Epithelial cell of proximal tubule (primary cell): ENCODE data around the gene AADACL4. TPM values are rescaled to one million over a fixed set of nuclear protein-coding genes. Genes with fewer than 3 reads are reported as not detected.
"Not testable (repeated sequence)": the region's sequence is repeated elsewhere in the genome, so short reads cannot be mapped to it uniquely, and the experiment has no call there.

Experiments used
- DNase-seq: peaks from one replicate; pipeline ENCODE4 v3.0.0-alpha.2; 2011; ENCODE audit warnings: low read depth
- H3K4me3 ChIP-seq: 2 replicates; pipeline ENCODE4 v1.5.1; 2011; ENCODE audit warnings: low read depth, mild to moderate bottlenecking, low read length
- total RNA-seq: library from RNA; depleted of rRNA; stranded (reverse); fragments of >200 nt; gene quantifications from 2 replicates; pipeline ENCODE4 v1.2.3, GENCODE V29; 2015
- TF ChIP-seq, protein P1 (sequence below): conservative IDR thresholded peaks from 2 replicates; pipeline ENCODE4 v1.5.1; 2012; ENCODE audit warnings: low read depth, mild to moderate bottlenecking, low read length

Gene AADACL4
- total RNA-seq, 1 donor from 2014 or later: not detected

- TF ChIP-seq, protein P1, sequence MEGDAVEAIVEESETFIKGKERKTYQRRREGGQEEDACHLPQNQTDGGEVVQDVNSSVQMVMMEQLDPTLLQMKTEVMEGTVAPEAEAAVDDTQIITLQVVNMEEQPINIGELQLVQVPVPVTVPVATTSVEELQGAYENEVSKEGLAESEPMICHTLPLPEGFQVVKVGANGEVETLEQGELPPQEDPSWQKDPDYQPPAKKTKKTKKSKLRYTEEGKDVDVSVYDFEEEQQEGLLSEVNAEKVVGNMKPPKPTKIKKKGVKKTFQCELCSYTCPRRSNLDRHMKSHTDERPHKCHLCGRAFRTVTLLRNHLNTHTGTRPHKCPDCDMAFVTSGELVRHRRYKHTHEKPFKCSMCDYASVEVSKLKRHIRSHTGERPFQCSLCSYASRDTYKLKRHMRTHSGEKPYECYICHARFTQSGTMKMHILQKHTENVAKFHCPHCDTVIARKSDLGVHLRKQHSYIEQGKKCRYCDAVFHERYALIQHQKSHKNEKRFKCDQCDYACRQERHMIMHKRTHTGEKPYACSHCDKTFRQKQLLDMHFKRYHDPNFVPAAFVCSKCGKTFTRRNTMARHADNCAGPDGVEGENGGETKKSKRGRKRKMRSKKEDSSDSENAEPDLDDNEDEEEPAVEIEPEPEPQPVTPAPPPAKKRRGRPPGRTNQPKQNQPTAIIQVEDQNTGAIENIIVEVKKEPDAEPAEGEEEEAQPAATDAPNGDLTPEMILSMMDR: no peak
- DNase-seq: no peak
- no peak overlapping the region for H3K4me3 ChIP-seq
These were observed 944 bp downstream of the AADACL4 start for GRCh38 chr1:12644829-12645228.

GRCh38 chr1:12645401-12645800 lies 1.5 kb downstream of the AADACL4 start:
- H3K4me3 ChIP-seq, DNase-seq: not testable (repeated sequence)

GRCh38 chr1:12648741-12649140 lies 4.9 kb downstream of the AADACL4 start:
- no peak for DNase-seq
- TF ChIP-seq, protein P1: no peak

DNA sequence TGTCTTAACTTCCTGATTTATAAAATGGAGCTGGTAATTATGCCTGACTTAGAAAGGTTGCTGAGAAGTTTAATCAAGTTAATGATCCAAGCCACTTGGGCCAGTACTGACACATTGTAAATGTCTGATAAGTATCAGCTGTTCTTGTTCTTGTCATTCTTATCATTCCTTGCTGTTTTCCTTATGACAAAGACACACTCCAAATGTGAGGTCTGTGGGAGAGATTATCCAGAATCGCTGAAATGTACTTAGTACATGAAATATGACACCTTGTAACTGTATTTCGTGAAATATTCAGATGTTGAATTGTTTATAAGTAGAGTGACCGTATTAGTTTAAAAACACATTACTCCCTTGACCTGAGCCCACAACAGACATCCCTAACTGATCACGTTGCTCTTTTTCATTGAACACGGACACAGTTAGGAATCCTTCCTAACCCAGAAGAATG lies 6.1 kb downstream of the AADACL4 start:
- DNase-seq: no peak
- TF ChIP-seq, protein P1: no peak
- no peak overlapping the region for H3K4me3 ChIP-seq

More at GRCh38 chr1:12648741-12649140, 4.9 kb downstream of the AADACL4 start:
- H3K4me3 ChIP-seq: no peak overlapping the region

GRCh38 chr1:12654004-12654567 lies 10.2 kb downstream of the AADACL4 start:
- TF ChIP-seq, protein P1: no peak
- no peak overlapping the region for H3K4me3 ChIP-seq
- no peak for DNase-seq

- TF ChIP-seq, protein P1: no peak
- no peak for DNase-seq
- H3K4me3 ChIP-seq: no peak overlapping the region
These were observed 10.8 kb downstream of the AADACL4 start for GRCh38 chr1:12654657-12655056.

DNA sequence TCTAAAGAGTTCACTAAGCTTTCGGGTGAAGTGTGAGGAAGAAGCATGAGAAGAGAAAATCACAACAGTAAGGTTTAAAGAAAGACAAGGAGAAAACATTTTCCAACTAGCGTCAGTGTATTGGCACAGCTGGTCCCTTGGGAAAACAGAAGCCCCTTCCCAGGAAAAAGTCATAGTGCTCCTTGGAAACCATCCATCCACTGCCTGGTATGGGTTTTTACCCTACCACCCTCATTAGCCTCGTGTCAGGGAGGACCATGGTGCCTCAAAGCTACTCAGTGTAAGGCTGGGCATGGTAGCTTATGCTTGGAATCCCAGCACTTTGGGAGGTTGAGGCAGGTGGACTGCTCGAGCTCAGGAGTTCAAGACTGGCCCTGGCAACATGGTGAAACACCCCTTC lies 12.7 kb downstream of the AADACL4 start:
- TF ChIP-seq, protein P1: no peak
- DNase-seq: no peak
- no peak overlapping the region for H3K4me3 ChIP-seq
